ENCODE measurements around the gene FLVCR2.

FLVCR2 gene

GRCh38 chr14:75634848-75635247 is 56.4 kb downstream of the FLVCR2 start:
- no peak for DNase-seq

- no peak for DNase-seq
Measured at GRCh38 chr14:75636100-75636692, 57.8 kb downstream of the FLVCR2 start.

GRCh38 chr14:75640876-75641275 is 62.5 kb downstream of the FLVCR2 start:
- no peak for DNase-seq

- DNase-seq = no peak
Measured at GRCh38 chr14:75643985-75644384, 65.6 kb downstream of the FLVCR2 start.

GRCh38 chr14:75645056-75645455 is 66.6 kb downstream of the FLVCR2 start:
- DNase-seq = no peak

GRCh38 chr14:75646762-75647161 is 68.3 kb downstream of the FLVCR2 start:
- no peak for DNase-seq

GRCh38 chr14:75647640-75648039 is 69.2 kb downstream of the FLVCR2 start:
- no peak for DNase-seq

GRCh38 chr14:75648066-75648838 is 69.8 kb downstream of the FLVCR2 start:
- no peak for DNase-seq

- no peak for DNase-seq
Measured at GRCh38 chr14:75649337-75649736, 70.9 kb downstream of the FLVCR2 start.

- DNase-seq = no peak
Measured at GRCh38 chr14:75649773-75650172, 71.4 kb downstream of the FLVCR2 start.

GRCh38 chr14:75650253-75651058 is 72.0 kb downstream of the FLVCR2 start:
- no peak for DNase-seq

GRCh38 chr14:75653563-75653962 is 75.1 kb downstream of the FLVCR2 start:
- DNase-seq = no peak

- peak; percentile 51 to 80 (median 69) for DNase-seq
Measured at GRCh38 chr14:75654127-75654732, 75.8 kb downstream of the FLVCR2 start.

- DNase-seq = no peak
Measured at GRCh38 chr14:75655235-75655634, 76.8 kb downstream of the FLVCR2 start.

GRCh38 chr14:75657331-75657730 is 78.9 kb downstream of the FLVCR2 start:
- DNase-seq = no peak

- no peak for DNase-seq
Measured at GRCh38 chr14:75658957-75659356, 80.5 kb downstream of the FLVCR2 start.

GRCh38 chr14:75660238-75660629 is 81.8 kb downstream of the FLVCR2 start:
- DNase-seq = no peak

GRCh38 chr14:75660630-75661498 is 82.4 kb downstream of the FLVCR2 start, which contains the start of the genes ERG28 and TTLL5:
TSS of gene ERG28 (minus strand) at chr14:75660876. CDS start at chr14:75657502, 3,374 bp downstream.
TSS of gene TTLL5 (plus strand) at chr14:75661246. CDS start at chr14:75663150, 1,904 bp downstream.
- peak; percentile 91 to 96 (median 96) for DNase-seq

- DNase-seq = no peak
Measured at GRCh38 chr14:75661499-75661814, 83.0 kb downstream of the FLVCR2 start.

GRCh38 chr14:75662966-75663365 is 84.5 kb downstream of the FLVCR2 start:
- DNase-seq = no peak

GRCh38 chr14:75667099-75667765 is 88.8 kb downstream of the FLVCR2 start:
- no peak for DNase-seq

All from activated CD4-positive, CD25-positive, alpha-beta regulatory T cell (primary cell).